HG03439 (cell line): Measurements from ENCODE around the gene BCL6.
A peak's percentile ranks its signal among the peaks of the same experiment; 100 is the strongest.
"Not testable (repeated sequence)": the region's sequence is repeated elsewhere in the genome, so short reads cannot be mapped to it uniquely, and the experiment has no call there.

Source experiments
- ATAC-seq: cut with Tn5 transposase; IDR thresholded peaks from one replicate; pipeline ENCODE4 v1.9.1; 2021; ENCODE audit warnings: mild to moderate bottlenecking, moderate library complexity; ENCODE audit not compliant: unreplicated experiment

The BCL6 gene

DNA sequence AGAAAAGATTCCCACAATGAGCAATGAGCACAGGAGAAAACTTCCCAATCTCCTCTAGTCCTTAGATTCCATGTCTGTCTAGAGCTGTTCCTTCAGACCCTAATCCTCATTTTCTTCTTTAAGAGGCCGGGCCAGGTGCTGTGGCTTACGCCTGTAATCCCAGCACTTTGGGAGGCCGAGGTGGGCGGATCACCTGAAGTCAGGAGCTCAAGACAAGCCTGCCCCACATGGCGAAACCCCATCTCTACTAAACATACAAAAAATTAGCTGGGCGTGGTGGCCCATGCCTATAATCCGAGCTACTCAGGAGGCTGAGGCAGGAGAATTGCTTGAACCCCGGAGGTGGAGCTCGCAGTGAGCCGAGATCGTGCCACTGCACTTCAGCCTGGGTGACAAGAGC is 63.5 kb downstream of the BCL6 start:
- not testable (repeated sequence) for ATAC-seq

DNA sequence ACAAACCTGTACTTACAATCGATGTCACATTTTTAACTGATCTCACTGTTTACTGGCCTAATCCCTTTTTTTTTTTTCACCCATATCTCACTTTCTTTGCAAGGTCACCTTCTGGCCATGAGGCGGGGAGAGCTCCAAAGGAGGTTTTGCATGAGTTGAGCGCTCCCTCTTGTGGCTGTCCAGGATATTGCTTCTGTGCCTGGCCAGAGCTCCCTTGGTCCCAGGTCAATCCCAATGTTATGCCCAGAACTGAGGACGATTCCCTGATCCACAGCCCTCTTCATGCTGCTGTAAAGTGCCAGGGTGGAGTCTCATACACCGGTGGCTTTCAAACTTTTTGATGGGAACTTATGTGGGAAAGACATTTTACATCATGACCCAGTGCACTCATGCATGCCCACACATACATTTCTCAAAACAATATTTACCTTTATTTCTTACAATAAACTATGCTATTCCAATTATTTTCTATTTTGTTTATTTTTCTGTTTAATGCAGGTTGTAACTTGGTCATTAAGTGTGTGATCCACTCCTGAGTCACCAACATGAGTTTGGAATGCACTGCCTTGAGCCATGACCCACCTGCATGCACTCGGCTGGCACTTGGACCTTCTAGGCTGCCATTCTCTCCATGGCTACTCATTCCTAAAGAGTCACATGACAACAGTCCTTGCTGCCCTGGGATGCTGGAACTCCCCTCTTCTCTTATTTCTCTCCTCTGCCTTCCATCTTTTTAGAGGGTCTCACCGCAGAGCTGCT is 65.5 kb downstream of the BCL6 start:
- peak; percentile 69 for ATAC-seq

GRCh38 chr3:187678726-187679268 is 66.5 kb downstream of the BCL6 start:
- ATAC-seq = no peak

DNA sequence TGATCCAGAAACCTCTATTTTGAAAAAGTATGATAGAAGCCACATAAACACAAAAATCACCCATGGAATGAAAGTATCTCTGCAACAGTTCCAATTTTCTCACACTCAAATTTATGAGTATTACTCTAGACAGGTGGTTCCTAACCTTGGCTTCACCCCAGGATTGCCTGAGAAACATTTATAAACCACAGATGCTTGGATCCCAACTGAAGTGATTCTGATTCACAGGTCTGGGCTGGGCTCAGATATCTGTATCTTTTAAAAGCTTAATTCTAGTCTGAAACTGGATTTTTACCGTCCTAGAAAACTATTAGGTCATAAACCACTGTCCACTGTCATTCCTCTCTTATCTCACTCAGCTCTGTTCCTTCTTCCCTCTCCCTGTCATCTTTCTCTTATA is 67.7 kb downstream of the BCL6 start:
- no peak for ATAC-seq

DNA sequence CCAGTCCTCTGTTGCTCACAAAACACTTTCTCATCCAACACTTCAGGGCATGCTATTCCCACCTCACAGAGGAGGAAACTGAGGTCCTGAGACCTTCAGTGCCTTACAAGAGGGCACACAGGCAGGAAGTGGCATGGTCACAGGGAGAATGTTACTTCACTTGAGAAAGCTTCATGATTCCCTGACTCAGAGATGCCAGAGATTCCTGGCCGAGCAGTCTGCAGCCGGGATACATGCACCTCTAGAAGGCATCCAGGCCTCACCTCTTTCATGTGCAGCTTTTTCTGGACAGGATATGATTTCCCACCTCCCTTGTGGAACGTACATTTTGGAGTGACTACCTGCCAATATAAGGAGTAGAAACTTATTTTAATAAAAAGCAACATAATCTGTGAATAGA is 72.3 kb downstream of the BCL6 start:
- no peak for ATAC-seq
